Suprapubic skin (tissue), 4 donors: ENCODE data around the gene STARD10. TPM values are rescaled to one million over a fixed set of nuclear protein-coding genes. Genes with fewer than 3 reads are reported as not detected.

Experiments used
- DNase-seq, 2 donors: peaks; one replicate each; pipeline ENCODE4 v3.0.0-alpha.2; 2019; ENCODE audit warnings: low spot score in 2 of 2
- H3K27ac ChIP-seq: fragments of 200-600 bp; sonication (generic); one replicate; pipeline ENCODE4 v1.5.1; 2019
- H3K27me3 ChIP-seq: fragments of 200-600 bp; sonication (generic); one replicate; pipeline ENCODE4 v1.5.1; 2019
- H3K36me3 ChIP-seq: fragments of 200-600 bp; sonication (generic); one replicate; pipeline ENCODE4 v1.5.1; 2019
- H3K4me1 ChIP-seq: fragments of 200-600 bp; sonication (generic); one replicate; pipeline ENCODE4 v1.5.1; 2019
- H3K4me3 ChIP-seq: fragments of 200-600 bp; sonication (generic); one replicate; pipeline ENCODE4 v1.5.1; 2019; ENCODE audit warnings: mild to moderate bottlenecking
- H3K9me3 ChIP-seq: fragments of 200-600 bp; sonication (generic); one replicate; pipeline ENCODE4 v1.5.1; 2019
- EP300 ChIP-seq: sonication (generic); formaldehyde crosslinking; IDR thresholded peaks from one replicate; pipeline ENCODE4 v1.6.1; 2017; ENCODE audit warnings: antibody characterized with exemption
- POLR2A ChIP-seq, 2 donors: fragments of 450-650 bp; IDR thresholded peaks; one replicate each; pipeline ENCODE4 v1.6.1; 2017; ENCODE audit warnings: antibody characterized with exemption in 2 of 2, mild to moderate bottlenecking in 2 of 2, moderate library complexity in 2 of 2
- POLR2AphosphoS5 ChIP-seq, 3 donors: sonication (generic); formaldehyde crosslinking; IDR thresholded peaks; one replicate each; pipeline ENCODE4 v1.6.1; 2017; ENCODE audit warnings: antibody characterized with exemption in 3 of 3
- WGBS: methylation state at CpG from one replicate; pipeline ENCODE4 v1.1.5; 2018; 5-methylcytosine and 5-hydroxymethylcytosine counted together
- total RNA-seq, 4 donors: library from RNA; depleted of rRNA; stranded (reverse); fragments of >200 nt; gene quantifications; one replicate each; pipeline ENCODE4 v1.1.0, GENCODE V29; 2016
- TF ChIP-seq, protein P1 (sequence below), 2 donors: fragments of 200-600 bp in 1 of 2; fragments of 450-650 bp in 1 of 2; sonication (generic) in 1 of 2; IDR thresholded peaks; one replicate each; pipeline ENCODE4 v1.5.1; 2016 to 2019; ENCODE audit warnings: antibody characterized with exemption in 2 of 2, mild to moderate bottlenecking in 1 of 2, moderate library complexity in 1 of 2

STARD10 gene
- total RNA-seq, 4 donors from 2014 or later: 76.3 to 83.0 (median 79.4) TPM

- no peaks in the 10 kb centered on the region for H3K27me3 ChIP-seq
- TF ChIP-seq POLR2A (IDR thresholded peaks at IDR 0.05) (no peak), EP300 (no peak), POLR2AphosphoS5 (IDR thresholded peaks at IDR 0.05) (no peak)
- TF ChIP-seq, protein P1, sequence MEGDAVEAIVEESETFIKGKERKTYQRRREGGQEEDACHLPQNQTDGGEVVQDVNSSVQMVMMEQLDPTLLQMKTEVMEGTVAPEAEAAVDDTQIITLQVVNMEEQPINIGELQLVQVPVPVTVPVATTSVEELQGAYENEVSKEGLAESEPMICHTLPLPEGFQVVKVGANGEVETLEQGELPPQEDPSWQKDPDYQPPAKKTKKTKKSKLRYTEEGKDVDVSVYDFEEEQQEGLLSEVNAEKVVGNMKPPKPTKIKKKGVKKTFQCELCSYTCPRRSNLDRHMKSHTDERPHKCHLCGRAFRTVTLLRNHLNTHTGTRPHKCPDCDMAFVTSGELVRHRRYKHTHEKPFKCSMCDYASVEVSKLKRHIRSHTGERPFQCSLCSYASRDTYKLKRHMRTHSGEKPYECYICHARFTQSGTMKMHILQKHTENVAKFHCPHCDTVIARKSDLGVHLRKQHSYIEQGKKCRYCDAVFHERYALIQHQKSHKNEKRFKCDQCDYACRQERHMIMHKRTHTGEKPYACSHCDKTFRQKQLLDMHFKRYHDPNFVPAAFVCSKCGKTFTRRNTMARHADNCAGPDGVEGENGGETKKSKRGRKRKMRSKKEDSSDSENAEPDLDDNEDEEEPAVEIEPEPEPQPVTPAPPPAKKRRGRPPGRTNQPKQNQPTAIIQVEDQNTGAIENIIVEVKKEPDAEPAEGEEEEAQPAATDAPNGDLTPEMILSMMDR (IDR thresholded peaks at IDR 0.05): no peak
- DNase-seq: no peak
Measured at GRCh38 chr11:72735495-72736027, 58.3 kb downstream of the STARD10 start.

DNA sequence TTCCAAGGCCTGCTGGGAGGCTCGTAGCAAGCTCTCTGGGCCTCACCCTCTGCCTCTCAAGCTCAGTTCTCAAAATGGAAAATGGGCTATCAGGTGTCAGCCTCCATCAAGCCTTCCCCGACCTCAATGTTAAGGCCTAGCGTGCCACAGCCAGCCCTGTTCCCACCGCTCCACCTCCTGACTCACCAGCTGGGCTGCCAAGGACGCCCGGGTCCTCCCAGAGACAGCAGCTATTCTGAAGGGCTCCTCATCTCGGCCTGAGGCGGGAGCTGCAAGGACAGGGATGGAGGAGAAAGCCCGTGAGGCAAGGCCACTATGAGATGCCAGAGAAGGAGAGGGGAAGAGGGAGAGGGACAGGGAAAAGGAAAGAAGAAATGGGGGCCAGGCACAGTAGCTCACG, 61.5 kb downstream of the STARD10 start:
- no peak overlapping the region for H3K27ac ChIP-seq
- TF ChIP-seq EP300: no peak
- no peak for TF ChIP-seq POLR2A (IDR thresholded peaks at IDR 0.05)
- TF ChIP-seq, protein P1 (IDR thresholded peaks at IDR 0.05): no peak
- no peak for TF ChIP-seq POLR2AphosphoS5 (IDR thresholded peaks at IDR 0.05)
- WGBS: 50% methylated on average over 10 of the region's 10 CpGs
- H3K4me1 ChIP-seq: peaks cover 19% of the 10 kb centered on the region
- H3K4me3 ChIP-seq: no peak overlapping the region
- no peaks in the 10 kb centered on the region for H3K9me3 ChIP-seq
- no peak for DNase-seq
- H3K36me3 ChIP-seq: no peaks in the 10 kb centered on the region
- no peaks in the 10 kb centered on the region for H3K27me3 ChIP-seq

More at GRCh38 chr11:72735495-72736027, 58.3 kb downstream of the STARD10 start:
- Histone ChIP-seq H3K27ac (no peak overlapping the region), H3K9me3 (no peaks in the 10 kb centered on the region), H3K36me3 (no peaks in the 10 kb centered on the region), H3K4me1 (peaks cover 37% of the 10 kb centered on the region), H3K4me3 (no peak overlapping the region)
- 85% methylated on average over 8 of the region's 8 CpGs for WGBS

- WGBS: 72% methylated on average over 2 of the region's 2 CpGs
- Histone ChIP-seq H3K4me1 (peaks cover 7% of the 10 kb centered on the region), H3K27ac (no peak overlapping the region), H3K4me3 (no peak overlapping the region), H3K36me3 (no peaks in the 10 kb centered on the region), H3K27me3 (no peaks in the 10 kb centered on the region), H3K9me3 (no peaks in the 10 kb centered on the region)
- DNase-seq: no peak
- TF ChIP-seq POLR2A (IDR thresholded peaks at IDR 0.05): no peak
- no peak for TF ChIP-seq POLR2AphosphoS5 (IDR thresholded peaks at IDR 0.05)
Measured at GRCh38 chr11:72730737-72731136, 63.1 kb downstream of the STARD10 start.

GRCh38 chr11:72730243-72730642, 63.6 kb downstream of the STARD10 start:
- Histone ChIP-seq H3K27me3 (no peaks in the 10 kb centered on the region), H3K4me1 (peaks cover 8% of the 10 kb centered on the region), H3K9me3 (no peaks in the 10 kb centered on the region), H3K4me3 (no peak overlapping the region), H3K36me3 (no peaks in the 10 kb centered on the region), H3K27ac (no peak overlapping the region)
- 85% methylated on average over 5 of the region's 5 CpGs for WGBS
- TF ChIP-seq EP300 (no peak), POLR2AphosphoS5 (IDR thresholded peaks at IDR 0.05) (no peak), POLR2A (IDR thresholded peaks at IDR 0.05) (no peak)
- TF ChIP-seq, protein P1 (IDR thresholded peaks at IDR 0.05): no peak
- no peak for DNase-seq

DNA sequence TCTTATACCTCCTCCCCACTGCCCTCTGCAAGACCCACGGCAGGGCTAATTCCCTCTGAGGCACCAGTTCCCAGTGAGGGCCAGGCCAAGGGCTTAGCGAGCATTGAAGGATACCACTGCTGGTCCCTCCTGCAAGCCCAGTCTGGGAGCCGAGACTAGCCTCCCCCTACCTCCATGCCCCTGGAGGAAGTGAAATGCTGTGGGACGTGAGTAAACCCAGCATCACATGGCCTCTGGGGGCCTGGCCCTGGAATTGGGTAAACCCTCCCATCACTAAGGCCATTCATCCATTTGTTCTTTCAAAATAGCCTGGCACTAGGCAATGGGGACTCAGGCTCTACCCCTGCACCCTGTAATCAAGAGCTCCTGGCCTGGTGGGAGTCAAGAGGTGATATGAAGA, 66.3 kb downstream of the STARD10 start:
- Histone ChIP-seq H3K4me1 (peaks cover 35% of the 10 kb centered on the region), H3K9me3 (no peaks in the 10 kb centered on the region), H3K36me3 (no peaks in the 10 kb centered on the region), H3K27ac (no peak overlapping the region), H3K27me3 (no peaks in the 10 kb centered on the region), H3K4me3 (no peak overlapping the region)
- 85% methylated on average over 3 of the region's 4 CpGs for WGBS
- DNase-seq: no peak
- TF ChIP-seq, protein P1 (IDR thresholded peaks at IDR 0.05): no peak
